Prostate gland (tissue), 2 donors: ENCODE data around the gene PLSCR5. TPM values are rescaled to one million over a fixed set of nuclear protein-coding genes. Genes with fewer than 3 reads are reported as not detected.

Source experiments
- DNase-seq: peaks from one replicate; pipeline ENCODE4 v3.0.0-alpha.2; 2019; ENCODE audit warnings: low spot score
- H3K27ac ChIP-seq, 2 donors: fragments of 200-600 bp; sonication (generic); 2 replicates each; pipeline ENCODE4 v1.5.1; 2017 to 2019
- H3K27me3 ChIP-seq: fragments of 200-600 bp; sonication (generic); replicated peaks from 2 replicates; pipeline ENCODE4 v1.5.1; 2019; ENCODE audit not compliant: insufficient read depth
- H3K36me3 ChIP-seq, 2 donors: fragments of 200-600 bp; sonication (generic); 1 replicate in 1 of 2; 2 replicates in 1 of 2; pipeline versions ENCODE4 v1.5.1 to v1.8.1; 2017 to 2019
- H3K4me1 ChIP-seq: fragments of 200-600 bp; sonication (generic); replicated peaks from 2 replicates; pipeline ENCODE4 v1.5.1; 2019
- H3K4me3 ChIP-seq, 2 donors: fragments of 200-600 bp; sonication (generic); 2 replicates each; pipeline ENCODE4 v1.5.1; 2017 to 2019
- H3K9me3 ChIP-seq: fragments of 200-600 bp; sonication (generic); 2 replicates; pipeline ENCODE4 v1.5.1; 2017
- POLR2A ChIP-seq: fragments of 450-650 bp; IDR thresholded peaks from one replicate; pipeline ENCODE4 v1.6.1; 2016; ENCODE audit warnings: antibody characterized with exemption, mild to moderate bottlenecking
- POLR2AphosphoS5 ChIP-seq: sonication (generic); formaldehyde crosslinking; IDR thresholded peaks from one replicate; pipeline ENCODE4 v1.6.1; 2017; ENCODE audit warnings: antibody characterized with exemption
- WGBS: methylation state at CpG from one replicate; pipeline ENCODE4 v1.1.5; 2018; 5-methylcytosine and 5-hydroxymethylcytosine counted together
- intact Hi-C: fragments of 100-400 bp; cut with DNase I; formaldehyde crosslinking; loops from one replicate; pipeline ENCODE4 v1.14.2; 2022
- small RNA-seq, 2 donors: library from RNA; depleted of rRNA; stranded (forward); fragments of <200 nt; gene quantifications; one replicate each; pipeline ENCODE3, GENCODE V24; 2016
- total RNA-seq, 2 donors: library from RNA; depleted of rRNA; stranded (reverse); fragments of >200 nt; gene quantifications; one replicate each; pipeline ENCODE4 v1.1.0, GENCODE V29; 2016
- TF ChIP-seq, protein P1 (sequence below), 4 experiments: fragments of 200-600 bp in 2 of 4; fragments of 450-650 bp in 2 of 4; sonication (generic) in 2 of 4; IDR thresholded peaks; 1 replicate in 3 of 4; 2 replicates in 1 of 4; pipeline ENCODE4 v1.5.1; 2016 to 2019; ENCODE audit warnings: antibody characterized with exemption in 4 of 4, mild to moderate bottlenecking in 2 of 4, moderate library complexity in 2 of 4

Gene PLSCR5
- total RNA-seq, 2 donors from 2014 or later, result not detected

DNA sequence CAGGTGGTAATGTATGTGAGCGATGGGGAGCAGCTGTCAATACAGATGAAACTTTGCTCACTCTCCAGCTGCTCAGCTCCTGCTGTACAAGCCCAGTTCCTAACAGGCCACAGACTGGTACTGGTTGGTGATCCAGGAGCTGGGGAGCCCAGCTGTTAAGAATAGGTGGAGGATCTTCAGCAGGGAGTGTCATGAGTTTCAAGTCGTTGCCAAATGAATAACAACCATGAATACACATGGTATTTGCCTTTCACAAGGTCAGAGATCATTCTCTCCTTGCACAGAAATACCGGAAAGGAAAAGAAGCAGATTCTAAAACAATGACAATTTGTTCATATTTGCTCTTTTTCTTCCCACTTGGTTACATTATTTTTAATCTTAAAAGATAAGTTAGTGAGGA is 65.8 kb downstream of the PLSCR5 start:
- no peak overlapping the region for H3K4me3 ChIP-seq
- TF ChIP-seq POLR2AphosphoS5 (no peak), POLR2A (no peak)
- TF ChIP-seq, protein P1, sequence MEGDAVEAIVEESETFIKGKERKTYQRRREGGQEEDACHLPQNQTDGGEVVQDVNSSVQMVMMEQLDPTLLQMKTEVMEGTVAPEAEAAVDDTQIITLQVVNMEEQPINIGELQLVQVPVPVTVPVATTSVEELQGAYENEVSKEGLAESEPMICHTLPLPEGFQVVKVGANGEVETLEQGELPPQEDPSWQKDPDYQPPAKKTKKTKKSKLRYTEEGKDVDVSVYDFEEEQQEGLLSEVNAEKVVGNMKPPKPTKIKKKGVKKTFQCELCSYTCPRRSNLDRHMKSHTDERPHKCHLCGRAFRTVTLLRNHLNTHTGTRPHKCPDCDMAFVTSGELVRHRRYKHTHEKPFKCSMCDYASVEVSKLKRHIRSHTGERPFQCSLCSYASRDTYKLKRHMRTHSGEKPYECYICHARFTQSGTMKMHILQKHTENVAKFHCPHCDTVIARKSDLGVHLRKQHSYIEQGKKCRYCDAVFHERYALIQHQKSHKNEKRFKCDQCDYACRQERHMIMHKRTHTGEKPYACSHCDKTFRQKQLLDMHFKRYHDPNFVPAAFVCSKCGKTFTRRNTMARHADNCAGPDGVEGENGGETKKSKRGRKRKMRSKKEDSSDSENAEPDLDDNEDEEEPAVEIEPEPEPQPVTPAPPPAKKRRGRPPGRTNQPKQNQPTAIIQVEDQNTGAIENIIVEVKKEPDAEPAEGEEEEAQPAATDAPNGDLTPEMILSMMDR (IDR thresholded peaks at IDR 0.05), result no peak
- no peaks in the 10 kb centered on the region for H3K27me3 ChIP-seq
- no peaks in the 10 kb centered on the region for H3K9me3 ChIP-seq
- DNase-seq, result no peak
- no peaks in the 10 kb centered on the region for H3K4me1 ChIP-seq
- H3K36me3 ChIP-seq, result no peaks in the 10 kb centered on the region
- WGBS, result 88% methylated on average over 3 of the region's 3 CpGs
- H3K27ac ChIP-seq, result no peak overlapping the region
- intact Hi-C loops, result no loop called here

DNA sequence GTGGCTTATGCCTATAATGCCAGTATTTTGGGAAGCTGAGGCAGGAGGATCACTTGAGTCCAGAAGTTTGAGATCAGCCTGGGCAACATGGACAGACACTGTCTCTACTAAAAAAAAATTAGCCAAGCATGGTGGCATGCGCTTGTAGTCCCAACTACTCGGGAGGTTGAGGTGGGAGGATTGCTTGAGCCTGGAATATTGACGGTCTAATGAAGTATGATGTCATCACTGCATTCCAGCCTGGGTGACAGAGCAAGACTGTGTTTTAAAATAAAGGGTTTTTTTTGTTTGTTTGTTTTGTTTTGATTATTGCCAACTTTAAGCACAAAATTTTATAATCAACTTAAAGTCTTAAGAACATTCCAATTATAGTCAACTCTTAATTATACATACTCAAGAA is 67.5 kb downstream of the PLSCR5 start:
- WGBS, result 89% methylated on average over 3 of the region's 3 CpGs
- TF ChIP-seq POLR2A, result no peak
- TF ChIP-seq, protein P1 (IDR thresholded peaks at IDR 0.05), result no peak
- no peak for TF ChIP-seq POLR2AphosphoS5
- no peak for DNase-seq
- Histone ChIP-seq H3K4me3 (no peak overlapping the region), H3K4me1 (no peaks in the 10 kb centered on the region), H3K36me3 (no peaks in the 10 kb centered on the region), H3K27ac (no peak overlapping the region), H3K9me3 (no peaks in the 10 kb centered on the region), H3K27me3 (no peaks in the 10 kb centered on the region)
- intact Hi-C loops, result no loop called here

DNA sequence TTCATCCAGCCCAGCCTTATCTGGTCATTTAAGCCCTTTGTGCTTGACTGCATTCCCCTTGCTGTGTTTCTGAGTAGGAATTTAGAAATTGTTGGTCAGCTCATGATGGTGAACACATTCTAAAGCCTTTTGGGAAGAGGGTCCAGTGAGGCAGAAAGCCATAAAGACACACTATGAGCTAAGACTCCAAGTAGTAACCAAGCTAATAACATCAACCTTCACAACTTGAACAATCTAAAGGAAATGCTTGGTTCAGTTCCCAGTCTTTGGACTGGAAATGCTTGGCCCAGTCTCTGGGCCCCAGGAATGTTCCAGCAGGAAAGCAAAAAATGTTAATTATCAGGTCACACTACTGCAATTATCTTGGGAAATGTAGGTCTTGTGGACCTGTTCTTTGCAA is 68.5 kb downstream of the PLSCR5 start:
- intact Hi-C loops, result no loop called here
- H3K27ac ChIP-seq, result no peak overlapping the region
- no peaks in the 10 kb centered on the region for H3K4me1 ChIP-seq
- H3K36me3 ChIP-seq, result no peaks in the 10 kb centered on the region
- no peak for DNase-seq
- H3K9me3 ChIP-seq, result no peaks in the 10 kb centered on the region
- no peaks in the 10 kb centered on the region for H3K27me3 ChIP-seq
- no peak for TF ChIP-seq POLR2A
- H3K4me3 ChIP-seq, result no peak overlapping the region

Small RNAs within 50 kb of the gene (small RNA-seq; reads per million reads assigned to genes)
- gene RNU6-428P, result 0 reads per million in 2 donors

Other genes with a start within 250 kb of the PLSCR5 start
- gene PLSCR2, start 135.8 kb downstream of the PLSCR5 start, total RNA-seq, result under 1 TPM in 1 of 2 donors, not detected in 1; 0.51 TPM
- 10 to 100 TPM; 35.0 to 90.1 TPM for gene PLSCR1, start 60.7 kb downstream of the PLSCR5 start, total RNA-seq